LNCAP (cell line): ENCODE data around the gene FAM124A.

Source experiments
- CTCF ChIP-seq: fragments of 450-650 bp; IDR thresholded peaks from 2 replicates; pipeline ENCODE4 v1.5.1; 2017; ENCODE audit warnings: mild to moderate bottlenecking

The FAM124A gene

GRCh38 chr13:51252954-51253532 is 30.8 kb downstream of the FAM124A start:
- no peak for TF ChIP-seq CTCF

GRCh38 chr13:51255556-51255955 is 33.4 kb downstream of the FAM124A start:
- TF ChIP-seq CTCF, result no peak

- no peak for TF ChIP-seq CTCF
Measured at GRCh38 chr13:51257187-51257586, 35.0 kb downstream of the FAM124A start.

- TF ChIP-seq CTCF, result no peak
Measured at GRCh38 chr13:51258612-51259548, 36.7 kb downstream of the FAM124A start.

GRCh38 chr13:51260154-51260553 is 38.0 kb downstream of the FAM124A start:
- no peak for TF ChIP-seq CTCF

- no peak for TF ChIP-seq CTCF
Measured at GRCh38 chr13:51261610-51262249, 39.5 kb downstream of the FAM124A start.

- no peak; the same call in 1 of the 2 replicates for TF ChIP-seq CTCF
Measured at GRCh38 chr13:51262501-51263211, 40.5 kb downstream of the FAM124A start.
